Liver (tissue), 3 donors: ENCODE data around the gene PRKN.

Experiments used
- ATF3 ChIP-seq: IDR thresholded peaks from 2 replicates; pipeline ENCODE4 v1.6.1; 2016; ENCODE audit warnings: antibody characterized with exemption
- EGR1 ChIP-seq, 2 donors: IDR thresholded peaks; 2 replicates each; pipeline ENCODE4 v1.6.1; 2016 to 2018; ENCODE audit warnings: antibody characterized with exemption in 2 of 2, low read depth in 2 of 2
- FOXA1 ChIP-seq: IDR thresholded peaks from 2 replicates; pipeline ENCODE4 v1.6.1; 2016; ENCODE audit warnings: antibody characterized with exemption
- GABPA ChIP-seq, 2 donors: IDR thresholded peaks in 1 of 2; conservative IDR thresholded peaks in 1 of 2; 2 replicates each; pipeline ENCODE4 v1.6.1; 2016; ENCODE audit warnings: antibody characterized with exemption in 2 of 2, mild to moderate bottlenecking in 1 of 2, moderate library complexity in 1 of 2
- JUND ChIP-seq, 2 donors: IDR thresholded peaks; 2 replicates each; pipeline ENCODE4 v1.6.1; 2016; ENCODE audit warnings: antibody characterized with exemption in 2 of 2
- MAX ChIP-seq: IDR thresholded peaks from 2 replicates; pipeline ENCODE4 v1.6.1; 2016; ENCODE audit warnings: antibody characterized with exemption
- RAD21 ChIP-seq, 2 donors: IDR thresholded peaks; 2 replicates each; pipeline ENCODE4 v1.6.1; 2016; ENCODE audit warnings: antibody characterized with exemption in 2 of 2, mild to moderate bottlenecking in 2 of 2
- REST ChIP-seq: IDR thresholded peaks from 2 replicates; pipeline ENCODE4 v1.6.1; 2016; ENCODE audit warnings: antibody characterized with exemption, mild to moderate bottlenecking
- RXRA ChIP-seq, 2 donors: IDR thresholded peaks; 2 replicates each; pipeline ENCODE4 v1.6.1; 2017 to 2018; ENCODE audit warnings: antibody characterized with exemption in 2 of 2, mild to moderate bottlenecking in 1 of 2
- SP1 ChIP-seq: IDR thresholded peaks from 2 replicates; pipeline ENCODE4 v1.6.1; 2018; ENCODE audit warnings: antibody characterized with exemption, mild to moderate bottlenecking
- TAF1 ChIP-seq: conservative IDR thresholded peaks from 2 replicates; pipeline ENCODE4 v1.6.1; 2016; ENCODE audit warnings: antibody characterized with exemption, mild to moderate bottlenecking
- YY1 ChIP-seq: IDR thresholded peaks from 2 replicates; pipeline ENCODE4 v1.6.1; 2016; ENCODE audit warnings: antibody characterized with exemption, mild to moderate bottlenecking
- TF ChIP-seq, protein P1 (sequence below): fragments of 150-350 bp; IDR thresholded peaks from 2 replicates; pipeline ENCODE4 v1.5.1; 2017; ENCODE audit warnings: improper control_type of control experiment, low read depth, low read length; ENCODE audit not compliant: missing input control
- donor health status: healthy.
- donor health status: healthy.

DNA sequence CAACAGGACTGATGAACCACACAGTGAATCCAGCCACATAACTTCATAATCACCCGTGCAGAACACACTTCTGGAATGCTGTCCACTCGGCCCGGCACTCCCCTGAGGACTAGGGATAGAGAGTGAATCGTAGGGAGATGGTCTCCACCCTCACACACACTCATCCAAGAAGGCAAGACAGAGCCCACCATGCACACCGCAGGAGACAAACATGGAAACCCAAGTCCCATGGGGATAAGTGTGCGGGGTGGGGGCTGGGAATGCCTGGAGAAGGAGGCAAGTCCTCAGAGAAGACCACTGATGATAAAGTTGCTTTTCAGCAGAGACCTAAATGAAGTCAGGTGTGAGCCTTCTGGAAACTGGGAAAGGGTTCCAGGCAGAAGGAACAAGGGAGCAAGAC lies 1054.5 kb downstream of the PRKN start:
- TF ChIP-seq, protein P1, sequence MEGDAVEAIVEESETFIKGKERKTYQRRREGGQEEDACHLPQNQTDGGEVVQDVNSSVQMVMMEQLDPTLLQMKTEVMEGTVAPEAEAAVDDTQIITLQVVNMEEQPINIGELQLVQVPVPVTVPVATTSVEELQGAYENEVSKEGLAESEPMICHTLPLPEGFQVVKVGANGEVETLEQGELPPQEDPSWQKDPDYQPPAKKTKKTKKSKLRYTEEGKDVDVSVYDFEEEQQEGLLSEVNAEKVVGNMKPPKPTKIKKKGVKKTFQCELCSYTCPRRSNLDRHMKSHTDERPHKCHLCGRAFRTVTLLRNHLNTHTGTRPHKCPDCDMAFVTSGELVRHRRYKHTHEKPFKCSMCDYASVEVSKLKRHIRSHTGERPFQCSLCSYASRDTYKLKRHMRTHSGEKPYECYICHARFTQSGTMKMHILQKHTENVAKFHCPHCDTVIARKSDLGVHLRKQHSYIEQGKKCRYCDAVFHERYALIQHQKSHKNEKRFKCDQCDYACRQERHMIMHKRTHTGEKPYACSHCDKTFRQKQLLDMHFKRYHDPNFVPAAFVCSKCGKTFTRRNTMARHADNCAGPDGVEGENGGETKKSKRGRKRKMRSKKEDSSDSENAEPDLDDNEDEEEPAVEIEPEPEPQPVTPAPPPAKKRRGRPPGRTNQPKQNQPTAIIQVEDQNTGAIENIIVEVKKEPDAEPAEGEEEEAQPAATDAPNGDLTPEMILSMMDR = no peak
- TF ChIP-seq TAF1 (no peak), RAD21 (IDR thresholded peaks at IDR 0.05) (no peak), REST (no peak), MAX (no peak), EGR1 (IDR thresholded peaks at IDR 0.05; ENCODE audit: low read depth in 2 of 2) (no peak), GABPA (IDR thresholded peaks at IDR 0.05 in 1 of 2, conservative IDR thresholded peaks at IDR 0.05 in 1 of 2) (no peak), ATF3 (no peak), YY1 (no peak), JUND (IDR thresholded peaks at IDR 0.05) (no peak), FOXA1 (no peak), SP1 (no peak), RXRA (IDR thresholded peaks at IDR 0.05) (no peak)
